HepG2 (cell line): ENCODE measurements around the gene HEXD. TPM values are rescaled to one million over a fixed set of nuclear protein-coding genes. Genes with fewer than 3 reads are reported as not detected.
A peak's percentile ranks its signal among the peaks of the same experiment; 100 is the strongest.

Source experiments
- ATAD3A ChIP-seq: sonication (generic); formaldehyde crosslinking; IDR thresholded peaks from 2 replicates; pipeline ENCODE4 v1.4.0; 2020; ENCODE audit warnings: missing genetic modification reagents
- DPF2 ChIP-seq: sonication (generic); formaldehyde crosslinking; IDR thresholded peaks from 2 replicates; pipeline ENCODE4 v1.4.0; 2020; ENCODE audit warnings: mild to moderate bottlenecking, low read depth, missing genetic modification reagents, borderline replicate concordance
- FOSL1 ChIP-seq: sonication (generic); formaldehyde crosslinking; IDR thresholded peaks from 2 replicates; pipeline ENCODE4 v1.9.0; 2021; ENCODE audit warnings: missing genetic modification reagents, borderline replicate concordance
- HMG20A ChIP-seq: IDR thresholded peaks from 2 replicates; pipeline ENCODE4 v1.6.1; 2016; ENCODE audit warnings: borderline replicate concordance
- HNRNPUL1 ChIP-seq: fragments of 200-400 bp; formaldehyde crosslinking; IDR thresholded peaks from 2 replicates; pipeline ENCODE4 v1.6.1; 2017; ENCODE audit warnings: low read depth, mild to moderate bottlenecking, low read length, moderate library complexity
- PHF5A ChIP-seq: IDR thresholded peaks from one replicate; pipeline ENCODE4 v1.6.1; 2018; ENCODE audit warnings: low read depth, missing genetic modification reagents; ENCODE audit not compliant: unreplicated experiment
- PITX1 ChIP-seq: sonication (generic); formaldehyde crosslinking; IDR thresholded peaks from 2 replicates; pipeline ENCODE4 v1.5.1; 2020; ENCODE audit warnings: mild to moderate bottlenecking, missing genetic modification reagents
- RCOR2 ChIP-seq: IDR thresholded peaks from 2 replicates; pipeline ENCODE4 v1.6.1; 2016; ENCODE audit warnings: missing biosample characterization, missing genetic modification reagents
- RELA ChIP-seq: sonication (generic); formaldehyde crosslinking; IDR thresholded peaks from 2 replicates; pipeline ENCODE4 v1.4.0; 2020; ENCODE audit warnings: missing genetic modification reagents
- SALL2 ChIP-seq: sonication (generic); formaldehyde crosslinking; IDR thresholded peaks from 2 replicates; pipeline ENCODE4 v1.8.1; 2023; ENCODE audit warnings: mild to moderate bottlenecking, missing genetic modification reagents, inconsistent platforms
- TEAD2 ChIP-seq: sonication (generic); formaldehyde crosslinking; IDR thresholded peaks from 2 replicates; pipeline ENCODE4 v1.9.0; 2021; ENCODE audit warnings: missing genetic modification reagents
- ZNF451 ChIP-seq: sonication (generic); formaldehyde crosslinking; IDR thresholded peaks from 2 replicates; pipeline ENCODE4 v1.5.0; 2020; ENCODE audit warnings: mild to moderate bottlenecking, missing genetic modification reagents
- ZNF577 ChIP-seq: sonication (generic); formaldehyde crosslinking; IDR thresholded peaks from 2 replicates; pipeline ENCODE4 v1.4.0; 2020; ENCODE audit warnings: mild to moderate bottlenecking, low read depth, missing genetic modification reagents, borderline replicate concordance
- ZNF614 ChIP-seq: IDR thresholded peaks from 2 replicates; pipeline ENCODE4 v1.6.1; 2018; ENCODE audit warnings: missing biosample characterization, missing genetic modification reagents, inconsistent platforms, borderline replicate concordance
- ZNF772 ChIP-seq: sonication (generic); formaldehyde crosslinking; IDR thresholded peaks from 2 replicates; pipeline ENCODE4 v1.5.0; 2020; ENCODE audit warnings: mild to moderate bottlenecking, missing genetic modification reagents
- ZNF816 ChIP-seq: sonication (generic); formaldehyde crosslinking; IDR thresholded peaks from 2 replicates; pipeline ENCODE4 v1.8.0; 2022; ENCODE audit warnings: missing genetic modification reagents, mild to moderate bottlenecking, borderline replicate concordance
- polyA plus RNA-seq, 8 experiments: library from polyadenylated mRNA; depleted of rRNA in 3 of 8; stranded (reverse) in 7 of 8; unstranded in 1 of 8; fragments of >200 nt; fragmentation: Illumina TruSeq in 4 of 8; extraction: Trizol in 4 of 8; gene quantifications; 2 replicates each; pipeline versions ENCODE4 v1.2.1 to v1.2.3, GENCODE V29; 2011 to 2016; ENCODE audit warnings: low read depth in 4 of 8, missing spikeins in 1 of 8, mixed read lengths in 1 of 8; ENCODE audit not compliant: insufficient read depth in 1 of 8
- total RNA-seq, 5 experiments: library from RNA; depleted of rRNA; stranded (reverse); fragments of >200 nt; fragmentation: Illumina TruSeq; extraction: Trizol; gene quantifications; 2 replicates each; pipeline ENCODE4 v1.2.3, GENCODE V29; 2016; ENCODE audit warnings: low read depth in 1 of 5
- TF ChIP-seq, protein P1 (sequence below): sonication (generic); formaldehyde crosslinking; IDR thresholded peaks from 2 replicates; pipeline ENCODE4 v1.4.0; 2020; ENCODE audit warnings: missing genetic modification reagents
- TF ChIP-seq, protein P2 (sequence below): sonication (generic); formaldehyde crosslinking; IDR thresholded peaks from 2 replicates; pipeline ENCODE4 v1.4.0; 2020; ENCODE audit warnings: missing genetic modification reagents
- TF ChIP-seq, protein P3 (sequence below): sonication (generic); formaldehyde crosslinking; IDR thresholded peaks from 2 replicates; pipeline ENCODE4 v1.4.0; 2020; ENCODE audit warnings: low read depth, missing genetic modification reagents
- TF ChIP-seq, protein P4 (sequence below): sonication (generic); formaldehyde crosslinking; IDR thresholded peaks from 2 replicates; pipeline ENCODE4 v1.4.0; 2020; ENCODE audit warnings: missing genetic modification reagents
- TF ChIP-seq, protein P5 (sequence below): sonication (generic); formaldehyde crosslinking; IDR thresholded peaks from 2 replicates; pipeline ENCODE4 v1.9.0; 2022; ENCODE audit warnings: low read depth, missing genetic modification reagents

HEXD gene
- total and polyA plus RNA-seq, 2 of the 13 experiments (the other 11 are each of a cell fraction or from before 2014, with no cell fraction given) = 22.3 to 41.8 TPM

DNA sequence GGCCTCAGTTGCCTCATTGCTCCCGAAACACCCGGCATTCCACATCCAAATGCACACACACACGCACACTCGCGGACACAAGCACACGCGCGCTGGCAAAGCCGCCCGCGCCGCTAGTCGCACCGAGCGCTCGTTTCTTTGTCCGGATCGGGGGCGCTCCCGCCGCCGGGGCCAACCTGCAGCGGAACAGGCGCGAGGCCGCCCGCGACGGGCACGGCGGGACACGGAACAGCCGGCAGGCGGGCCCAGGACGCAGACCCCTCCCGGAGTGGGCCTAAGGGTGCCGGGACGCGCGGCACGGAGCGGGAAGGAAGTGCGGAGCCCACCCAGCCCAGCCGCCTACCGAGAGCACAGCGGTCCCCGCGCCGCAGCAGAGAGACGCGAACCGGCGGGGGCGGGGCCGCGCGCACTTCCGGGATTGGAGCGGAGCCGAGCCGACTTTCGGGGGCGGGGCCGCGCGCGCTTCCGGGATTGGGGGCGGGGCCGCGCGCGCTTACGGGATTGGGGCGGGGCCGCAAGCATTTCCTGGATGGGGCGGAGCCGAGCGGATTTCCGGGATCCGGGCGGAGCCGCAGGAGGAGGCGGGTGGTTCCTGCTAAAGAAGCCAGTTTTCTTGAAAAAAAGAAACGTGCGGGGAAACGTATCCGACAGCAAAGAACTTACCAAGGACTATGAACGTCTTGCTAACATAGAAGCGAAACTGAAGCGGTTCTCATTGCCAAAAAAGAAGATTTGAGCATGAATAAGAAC is 32.4 kb downstream of the HEXD start, which contains the start of gene CYBC1 (continued):
- TF ChIP-seq, protein P1, sequence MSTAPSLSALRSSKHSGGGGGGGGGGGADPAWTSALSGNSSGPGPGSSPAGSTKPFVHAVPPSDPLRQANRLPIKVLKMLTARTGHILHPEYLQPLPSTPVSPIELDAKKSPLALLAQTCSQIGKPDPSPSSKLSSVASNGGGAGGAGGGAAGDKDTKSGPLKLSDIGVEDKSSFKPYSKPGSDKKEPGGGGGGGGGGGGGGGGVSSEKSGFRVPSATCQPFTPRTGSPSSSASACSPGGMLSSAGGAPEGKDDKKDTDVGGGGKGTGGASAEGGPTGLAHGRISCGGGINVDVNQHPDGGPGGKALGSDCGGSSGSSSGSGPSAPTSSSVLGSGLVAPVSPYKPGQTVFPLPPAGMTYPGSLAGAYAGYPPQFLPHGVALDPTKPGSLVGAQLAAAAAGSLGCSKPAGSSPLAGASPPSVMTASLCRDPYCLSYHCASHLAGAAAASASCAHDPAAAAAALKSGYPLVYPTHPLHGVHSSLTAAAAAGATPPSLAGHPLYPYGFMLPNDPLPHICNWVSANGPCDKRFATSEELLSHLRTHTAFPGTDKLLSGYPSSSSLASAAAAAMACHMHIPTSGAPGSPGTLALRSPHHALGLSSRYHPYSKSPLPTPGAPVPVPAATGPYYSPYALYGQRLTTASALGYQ (CRISPR knock-in tag) = no peak
- TF ChIP-seq ZNF614 (CRISPR knock-in tag) (no peak), ZNF577 (CRISPR knock-in tag) (no peak), ATAD3A (no peak), SALL2 (CRISPR knock-in tag) (no peak; the same call in none of the 2 replicates), HMG20A (CRISPR knock-in tag) (no peak), FOSL1 (CRISPR knock-in tag) (no peak), HNRNPUL1 (no peak), PHF5A (CRISPR knock-in tag) (peak; percentile 28), TEAD2 (CRISPR knock-in tag) (no peak), ZNF451 (CRISPR knock-in tag) (peak; percentile 93; the same call in 1 of the 2 replicates), ZNF772 (CRISPR knock-in tag) (peak; percentile 81), DPF2 (CRISPR knock-in tag) (no peak), ZNF816 (0 out of 2 replicates have a peak, but pooled peaks have one; percentile 28), RCOR2 (no peak), PITX1 (CRISPR knock-in tag) (0 out of 2 replicates have a peak, but pooled peaks have one; percentile 26), RELA (CRISPR knock-in tag) (peak; percentile 75)
- TF ChIP-seq, protein P2, sequence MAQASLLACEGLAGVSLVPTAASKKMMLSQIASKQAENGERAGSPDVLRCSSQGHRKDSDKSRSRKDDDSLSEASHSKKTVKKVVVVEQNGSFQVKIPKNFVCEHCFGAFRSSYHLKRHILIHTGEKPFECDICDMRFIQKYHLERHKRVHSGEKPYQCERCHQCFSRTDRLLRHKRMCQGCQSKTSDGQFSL = no peak
- TF ChIP-seq, protein P3, sequence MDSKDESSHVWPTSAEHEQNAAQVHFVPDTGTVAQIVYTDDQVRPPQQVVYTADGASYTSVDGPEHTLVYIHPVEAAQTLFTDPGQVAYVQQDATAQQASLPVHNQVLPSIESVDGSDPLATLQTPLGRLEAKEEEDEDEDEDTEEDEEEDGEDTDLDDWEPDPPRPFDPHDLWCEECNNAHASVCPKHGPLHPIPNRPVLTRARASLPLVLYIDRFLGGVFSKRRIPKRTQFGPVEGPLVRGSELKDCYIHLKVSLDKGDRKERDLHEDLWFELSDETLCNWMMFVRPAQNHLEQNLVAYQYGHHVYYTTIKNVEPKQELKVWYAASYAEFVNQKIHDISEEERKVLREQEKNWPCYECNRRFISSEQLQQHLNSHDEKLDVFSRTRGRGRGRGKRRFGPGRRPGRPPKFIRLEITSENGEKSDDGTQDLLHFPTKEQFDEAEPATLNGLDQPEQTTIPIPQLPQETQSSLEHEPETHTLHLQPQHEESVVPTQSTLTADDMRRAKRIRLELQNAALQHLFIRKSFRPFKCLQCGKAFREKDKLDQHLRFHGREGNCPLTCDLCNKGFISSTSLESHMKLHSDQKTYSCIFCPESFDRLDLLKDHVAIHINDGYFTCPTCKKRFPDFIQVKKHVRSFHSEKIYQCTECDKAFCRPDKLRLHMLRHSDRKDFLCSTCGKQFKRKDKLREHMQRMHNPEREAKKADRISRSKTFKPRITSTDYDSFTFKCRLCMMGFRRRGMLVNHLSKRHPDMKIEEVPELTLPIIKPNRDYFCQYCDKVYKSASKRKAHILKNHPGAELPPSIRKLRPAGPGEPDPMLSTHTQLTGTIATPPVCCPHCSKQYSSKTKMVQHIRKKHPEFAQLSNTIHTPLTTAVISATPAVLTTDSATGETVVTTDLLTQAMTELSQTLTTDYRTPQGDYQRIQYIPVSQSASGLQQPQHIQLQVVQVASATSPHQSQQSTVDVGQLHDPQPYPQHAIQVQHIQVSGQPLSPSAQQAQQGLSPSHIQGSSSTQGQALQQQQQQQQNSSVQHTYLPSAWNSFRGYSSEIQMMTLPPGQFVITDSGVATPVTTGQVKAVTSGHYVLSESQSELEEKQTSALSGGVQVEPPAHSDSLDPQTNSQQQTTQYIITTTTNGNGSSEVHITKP (CRISPR knock-in tag) = no peak
- TF ChIP-seq, protein P4, sequence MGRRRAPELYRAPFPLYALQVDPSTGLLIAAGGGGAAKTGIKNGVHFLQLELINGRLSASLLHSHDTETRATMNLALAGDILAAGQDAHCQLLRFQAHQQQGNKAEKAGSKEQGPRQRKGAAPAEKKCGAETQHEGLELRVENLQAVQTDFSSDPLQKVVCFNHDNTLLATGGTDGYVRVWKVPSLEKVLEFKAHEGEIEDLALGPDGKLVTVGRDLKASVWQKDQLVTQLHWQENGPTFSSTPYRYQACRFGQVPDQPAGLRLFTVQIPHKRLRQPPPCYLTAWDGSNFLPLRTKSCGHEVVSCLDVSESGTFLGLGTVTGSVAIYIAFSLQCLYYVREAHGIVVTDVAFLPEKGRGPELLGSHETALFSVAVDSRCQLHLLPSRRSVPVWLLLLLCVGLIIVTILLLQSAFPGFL = no peak
- TF ChIP-seq, protein P5, sequence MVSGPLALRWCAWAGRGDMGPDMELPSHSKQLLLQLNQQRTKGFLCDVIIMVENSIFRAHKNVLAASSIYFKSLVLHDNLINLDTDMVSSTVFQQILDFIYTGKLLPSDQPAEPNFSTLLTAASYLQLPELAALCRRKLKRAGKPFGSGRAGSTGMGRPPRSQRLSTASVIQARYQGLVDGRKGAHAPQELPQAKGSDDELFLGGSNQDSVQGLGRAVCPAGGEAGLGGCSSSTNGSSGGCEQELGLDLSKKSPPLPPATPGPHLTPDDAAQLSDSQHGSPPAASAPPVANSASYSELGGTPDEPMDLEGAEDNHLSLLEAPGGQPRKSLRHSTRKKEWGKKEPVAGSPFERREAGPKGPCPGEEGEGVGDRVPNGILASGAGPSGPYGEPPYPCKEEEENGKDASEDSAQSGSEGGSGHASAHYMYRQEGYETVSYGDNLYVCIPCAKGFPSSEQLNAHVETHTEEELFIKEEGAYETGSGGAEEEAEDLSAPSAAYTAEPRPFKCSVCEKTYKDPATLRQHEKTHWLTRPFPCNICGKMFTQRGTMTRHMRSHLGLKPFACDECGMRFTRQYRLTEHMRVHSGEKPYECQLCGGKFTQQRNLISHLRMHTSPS (CRISPR knock-in tag) = no peak
